ENCODE measurements around the gene ARF1.

DNA sequence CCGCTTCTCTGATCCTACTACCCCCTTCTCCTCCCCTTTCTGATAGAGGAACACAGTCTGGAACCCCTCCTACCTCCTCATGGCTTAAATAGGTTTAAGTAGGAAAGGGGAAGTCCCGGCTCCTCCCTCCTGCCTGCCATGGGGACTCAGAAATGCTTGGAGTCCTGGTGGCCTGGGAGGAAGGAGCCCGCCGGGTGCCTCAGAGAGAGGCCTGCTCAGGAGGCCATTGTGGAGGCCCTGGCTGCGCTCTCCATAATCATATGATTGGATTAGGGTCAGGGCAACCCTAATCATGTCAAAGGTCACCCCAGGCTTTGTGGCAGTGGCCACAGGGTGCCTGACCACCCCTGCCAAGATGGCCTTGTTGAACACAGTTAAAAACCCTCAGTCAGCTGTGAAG, 46.7 kb upstream of the ARF1 start:
- no peak for TF ChIP-seq CTCF (IDR thresholded peaks at IDR 0.05)
- no peak for TF ChIP-seq EZH2 (IDR thresholded peaks at IDR 0.05; ENCODE audit: borderline replicate concordance, insufficient read depth, low read depth, low read length, poor library complexity, severe bottlenecking)

All from B cell (primary cell).